ENCODE data around the gene RAB11FIP4.

- no peak for TF ChIP-seq EP300 (IDR thresholded peaks at IDR 0.05)
- TF ChIP-seq POLR2A (IDR thresholded peaks at IDR 0.05): no peak
- no peak for TF ChIP-seq POLR2AphosphoS5 (IDR thresholded peaks at IDR 0.05)
- TF ChIP-seq CTCF (IDR thresholded peaks at IDR 0.05): no peak
Observed at GRCh38 chr17:31515267-31515666, 123.8 kb downstream of the RAB11FIP4 start.
